HEK293T (cell line): ENCODE measurements around the gene ANO9.

ENCODE experiments used
- BHLHE40 ChIP-seq: fragments of 450-650 bp; IDR thresholded peaks from 2 replicates; pipeline ENCODE4 v1.6.1; 2016; ENCODE audit warnings: mild to moderate bottlenecking, moderate library complexity, borderline replicate concordance
- CTBP1 ChIP-seq: fragments of 450-650 bp; IDR thresholded peaks from 2 replicates; pipeline ENCODE4 v1.6.1; 2016; ENCODE audit warnings: borderline replicate concordance
- ELF4 ChIP-seq: fragments of 450-650 bp; IDR thresholded peaks from 2 replicates; pipeline ENCODE4 v1.6.1; 2017; ENCODE audit warnings: antibody characterized with exemption
- FOXA1 ChIP-seq: fragments of 450-650 bp; IDR thresholded peaks from 2 replicates; pipeline ENCODE4 v1.6.1; 2016; ENCODE audit warnings: mild to moderate bottlenecking
- FOXK2 ChIP-seq: fragments of 450-650 bp; IDR thresholded peaks from 2 replicates; pipeline ENCODE4 v1.6.1; 2016; ENCODE audit warnings: mild to moderate bottlenecking
- HDGF ChIP-seq: fragments of 450-650 bp; IDR thresholded peaks from 2 replicates; pipeline ENCODE4 v1.6.1; 2017; ENCODE audit warnings: antibody characterized with exemption, borderline replicate concordance
- L3MBTL2 ChIP-seq: fragments of 450-650 bp; conservative IDR thresholded peaks from 2 replicates; pipeline ENCODE4 v1.6.1; 2016; ENCODE audit warnings: mild to moderate bottlenecking
- SP1 ChIP-seq: fragments of 450-650 bp; IDR thresholded peaks from 2 replicates; pipeline ENCODE4 v1.6.1; 2017

GRCh38 chr11:414318-414857 lies 27.4 kb downstream of the ANO9 start:
- no peak for TF ChIP-seq FOXA1
- no peak for TF ChIP-seq ELF4
- no peak for TF ChIP-seq BHLHE40
- no peak for TF ChIP-seq FOXK2
- no peak for TF ChIP-seq SP1
- TF ChIP-seq L3MBTL2: no peak
- TF ChIP-seq HDGF: no peak
- no peak for TF ChIP-seq CTBP1
